Suprapubic skin (tissue), 4 donors: ENCODE results near the gene TOGARAM2. TPM values are rescaled to one million over a fixed set of nuclear protein-coding genes. Genes with fewer than 3 reads are reported as not detected.

Experiments
- DNase-seq, 2 donors: peaks; one replicate each; pipeline ENCODE4 v3.0.0-alpha.2; 2019; ENCODE audit warnings: low spot score in 2 of 2
- H3K27ac ChIP-seq: fragments of 200-600 bp; sonication (generic); one replicate; pipeline ENCODE4 v1.5.1; 2019
- H3K27me3 ChIP-seq: fragments of 200-600 bp; sonication (generic); one replicate; pipeline ENCODE4 v1.5.1; 2019
- H3K36me3 ChIP-seq: fragments of 200-600 bp; sonication (generic); one replicate; pipeline ENCODE4 v1.5.1; 2019
- H3K4me1 ChIP-seq: fragments of 200-600 bp; sonication (generic); one replicate; pipeline ENCODE4 v1.5.1; 2019
- H3K4me3 ChIP-seq: fragments of 200-600 bp; sonication (generic); one replicate; pipeline ENCODE4 v1.5.1; 2019; ENCODE audit warnings: mild to moderate bottlenecking
- H3K9me3 ChIP-seq: fragments of 200-600 bp; sonication (generic); one replicate; pipeline ENCODE4 v1.5.1; 2019
- EP300 ChIP-seq: sonication (generic); formaldehyde crosslinking; IDR thresholded peaks from one replicate; pipeline ENCODE4 v1.6.1; 2017; ENCODE audit warnings: antibody characterized with exemption
- POLR2A ChIP-seq, 2 donors: fragments of 450-650 bp; IDR thresholded peaks; one replicate each; pipeline ENCODE4 v1.6.1; 2017; ENCODE audit warnings: antibody characterized with exemption in 2 of 2, mild to moderate bottlenecking in 2 of 2, moderate library complexity in 2 of 2
- POLR2AphosphoS5 ChIP-seq, 3 donors: sonication (generic); formaldehyde crosslinking; IDR thresholded peaks; one replicate each; pipeline ENCODE4 v1.6.1; 2017; ENCODE audit warnings: antibody characterized with exemption in 3 of 3
- WGBS: methylation state at CpG from one replicate; pipeline ENCODE4 v1.1.5; 2018; 5-methylcytosine and 5-hydroxymethylcytosine counted together
- total RNA-seq, 4 donors: library from RNA; depleted of rRNA; stranded (reverse); fragments of >200 nt; gene quantifications; one replicate each; pipeline ENCODE4 v1.1.0, GENCODE V29; 2016
- TF ChIP-seq, protein P1 (sequence below), 2 donors: fragments of 200-600 bp in 1 of 2; fragments of 450-650 bp in 1 of 2; sonication (generic) in 1 of 2; IDR thresholded peaks; one replicate each; pipeline ENCODE4 v1.5.1; 2016 to 2019; ENCODE audit warnings: antibody characterized with exemption in 2 of 2, mild to moderate bottlenecking in 1 of 2, moderate library complexity in 1 of 2

Gene TOGARAM2
- total RNA-seq, 4 donors from 2014 or later, result 0.08 to 4.9 (median 1.4) TPM

GRCh38 chr2:29040552-29040951 is 59.5 kb downstream of the TOGARAM2 start:
- Histone ChIP-seq H3K4me3 (no peak overlapping the region), H3K27ac (no peak overlapping the region), H3K9me3 (no peaks in the 10 kb centered on the region), H3K27me3 (no peaks in the 10 kb centered on the region), H3K36me3 (no peaks in the 10 kb centered on the region), H3K4me1 (peaks cover 11% of the 10 kb centered on the region)
- TF ChIP-seq POLR2AphosphoS5 (IDR thresholded peaks at IDR 0.05) (no peak), EP300 (no peak), POLR2A (IDR thresholded peaks at IDR 0.05) (no peak)
- TF ChIP-seq, protein P1, sequence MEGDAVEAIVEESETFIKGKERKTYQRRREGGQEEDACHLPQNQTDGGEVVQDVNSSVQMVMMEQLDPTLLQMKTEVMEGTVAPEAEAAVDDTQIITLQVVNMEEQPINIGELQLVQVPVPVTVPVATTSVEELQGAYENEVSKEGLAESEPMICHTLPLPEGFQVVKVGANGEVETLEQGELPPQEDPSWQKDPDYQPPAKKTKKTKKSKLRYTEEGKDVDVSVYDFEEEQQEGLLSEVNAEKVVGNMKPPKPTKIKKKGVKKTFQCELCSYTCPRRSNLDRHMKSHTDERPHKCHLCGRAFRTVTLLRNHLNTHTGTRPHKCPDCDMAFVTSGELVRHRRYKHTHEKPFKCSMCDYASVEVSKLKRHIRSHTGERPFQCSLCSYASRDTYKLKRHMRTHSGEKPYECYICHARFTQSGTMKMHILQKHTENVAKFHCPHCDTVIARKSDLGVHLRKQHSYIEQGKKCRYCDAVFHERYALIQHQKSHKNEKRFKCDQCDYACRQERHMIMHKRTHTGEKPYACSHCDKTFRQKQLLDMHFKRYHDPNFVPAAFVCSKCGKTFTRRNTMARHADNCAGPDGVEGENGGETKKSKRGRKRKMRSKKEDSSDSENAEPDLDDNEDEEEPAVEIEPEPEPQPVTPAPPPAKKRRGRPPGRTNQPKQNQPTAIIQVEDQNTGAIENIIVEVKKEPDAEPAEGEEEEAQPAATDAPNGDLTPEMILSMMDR (IDR thresholded peaks at IDR 0.05), result no peak
- WGBS, result 82% methylated on average over 6 of the region's 6 CpGs
- DNase-seq, result no peak

DNA sequence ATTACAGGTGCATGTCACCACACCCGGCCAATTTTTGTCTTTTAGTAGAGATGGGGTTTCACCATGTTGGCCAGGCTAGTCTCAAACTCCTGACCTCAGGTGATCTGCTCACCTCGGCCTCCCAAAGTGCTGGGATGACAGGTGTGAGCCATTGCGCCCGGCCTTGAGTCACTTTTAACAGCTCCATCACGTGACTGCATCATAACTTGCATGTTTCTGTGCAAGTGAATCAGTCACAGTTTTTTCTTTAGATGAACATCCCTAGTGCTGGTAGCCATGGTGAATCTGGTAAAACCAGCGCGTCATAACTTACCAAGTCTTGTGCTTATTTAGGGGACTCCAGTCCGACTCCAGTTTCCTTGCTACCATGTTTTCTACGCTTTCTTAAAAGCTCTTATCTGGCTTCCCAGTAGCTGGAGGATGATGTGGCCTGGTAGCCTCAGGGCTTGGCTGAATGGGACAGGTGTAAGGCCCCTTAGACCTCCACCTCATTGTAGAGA is 60.1 kb downstream of the TOGARAM2 start:
- WGBS, result 97% methylated on average over 9 of the region's 9 CpGs
- no peak for TF ChIP-seq POLR2A (IDR thresholded peaks at IDR 0.05)
- no peak for TF ChIP-seq EP300
- TF ChIP-seq, protein P1 (IDR thresholded peaks at IDR 0.05), result no peak
- no peak for TF ChIP-seq POLR2AphosphoS5 (IDR thresholded peaks at IDR 0.05)
- Histone ChIP-seq H3K27ac (no peak overlapping the region), H3K4me1 (peaks cover 11% of the 10 kb centered on the region), H3K9me3 (no peaks in the 10 kb centered on the region), H3K36me3 (no peaks in the 10 kb centered on the region), H3K27me3 (no peaks in the 10 kb centered on the region), H3K4me3 (no peak overlapping the region)
- no peak for DNase-seq

DNA sequence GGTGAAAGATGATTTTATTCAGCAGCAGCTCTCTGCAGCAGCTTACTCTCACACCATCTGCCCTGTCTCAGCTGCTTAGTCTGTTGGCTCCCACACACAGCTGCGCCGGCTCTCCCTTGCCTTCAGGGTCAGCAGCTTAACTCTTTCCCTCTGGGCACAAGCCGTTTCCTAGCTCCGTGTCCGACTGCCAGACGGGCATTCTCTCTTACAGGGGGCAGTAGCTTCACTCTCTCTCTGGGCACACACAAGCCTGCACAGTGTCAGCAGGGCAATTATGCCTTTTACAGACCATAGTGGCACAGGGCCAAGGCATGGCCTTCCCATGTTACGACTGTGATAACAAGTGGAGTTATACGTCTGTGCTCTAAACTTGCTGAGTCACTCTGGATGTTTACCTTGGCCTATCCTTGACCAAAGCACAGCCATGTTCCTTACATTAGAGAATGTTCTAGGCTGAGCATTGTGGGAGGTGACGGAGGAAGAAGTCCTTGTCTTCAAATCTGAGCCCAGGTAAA is 61.5 kb downstream of the TOGARAM2 start:
- no peak for DNase-seq
- WGBS, result 43% methylated on average over 9 of the region's 9 CpGs
- TF ChIP-seq POLR2A (IDR thresholded peaks at IDR 0.05) (peak in 1 of 2 donors; percentile 17), POLR2AphosphoS5 (IDR thresholded peaks at IDR 0.05) (no peak)
- no peak overlapping the region for H3K4me3 ChIP-seq
- H3K27me3 ChIP-seq, result no peaks in the 10 kb centered on the region
- H3K27ac ChIP-seq, result no peak overlapping the region
- H3K36me3 ChIP-seq, result no peaks in the 10 kb centered on the region
- no peaks in the 10 kb centered on the region for H3K9me3 ChIP-seq
- H3K4me1 ChIP-seq, result peaks cover 11% of the 10 kb centered on the region

- Histone ChIP-seq H3K9me3 (no peaks in the 10 kb centered on the region), H3K27me3 (no peaks in the 10 kb centered on the region), H3K36me3 (no peaks in the 10 kb centered on the region), H3K4me1 (peaks cover 11% of the 10 kb centered on the region), H3K4me3 (no peak overlapping the region), H3K27ac (no peak overlapping the region)
- 100% methylated on average over 3 of the region's 4 CpGs for WGBS
- no peak for TF ChIP-seq POLR2AphosphoS5 (IDR thresholded peaks at IDR 0.05)
- TF ChIP-seq EP300, result no peak
- TF ChIP-seq POLR2A (IDR thresholded peaks at IDR 0.05), result no peak
- TF ChIP-seq, protein P1 (IDR thresholded peaks at IDR 0.05), result no peak
- no peak for DNase-seq
Measured at GRCh38 chr2:29044459-29044858, 63.4 kb downstream of the TOGARAM2 start.

GRCh38 chr2:29046321-29046720 is 65.2 kb downstream of the TOGARAM2 start:
- Histone ChIP-seq H3K4me1 (peaks cover 11% of the 10 kb centered on the region), H3K27me3 (no peaks in the 10 kb centered on the region), H3K27ac (no peak overlapping the region), H3K4me3 (no peak overlapping the region), H3K9me3 (no peaks in the 10 kb centered on the region), H3K36me3 (no peaks in the 10 kb centered on the region)
- TF ChIP-seq POLR2AphosphoS5 (IDR thresholded peaks at IDR 0.05), result no peak
- TF ChIP-seq, protein P1 (IDR thresholded peaks at IDR 0.05), result no peak
- TF ChIP-seq POLR2A (IDR thresholded peaks at IDR 0.05), result no peak
- no peak for TF ChIP-seq EP300
- WGBS, result 100% methylated on average over 1 of the region's 2 CpGs
- DNase-seq, result no peak
